HG02938 (cell line): ENCODE data around the gene LSP1.

ENCODE experiments used
- ATAC-seq: cut with Tn5 transposase; IDR thresholded peaks from one replicate; pipeline ENCODE4 v1.9.1; 2021; ENCODE audit warnings: mild to moderate bottlenecking, moderate library complexity; ENCODE audit not compliant: unreplicated experiment

The LSP1 gene

DNA sequence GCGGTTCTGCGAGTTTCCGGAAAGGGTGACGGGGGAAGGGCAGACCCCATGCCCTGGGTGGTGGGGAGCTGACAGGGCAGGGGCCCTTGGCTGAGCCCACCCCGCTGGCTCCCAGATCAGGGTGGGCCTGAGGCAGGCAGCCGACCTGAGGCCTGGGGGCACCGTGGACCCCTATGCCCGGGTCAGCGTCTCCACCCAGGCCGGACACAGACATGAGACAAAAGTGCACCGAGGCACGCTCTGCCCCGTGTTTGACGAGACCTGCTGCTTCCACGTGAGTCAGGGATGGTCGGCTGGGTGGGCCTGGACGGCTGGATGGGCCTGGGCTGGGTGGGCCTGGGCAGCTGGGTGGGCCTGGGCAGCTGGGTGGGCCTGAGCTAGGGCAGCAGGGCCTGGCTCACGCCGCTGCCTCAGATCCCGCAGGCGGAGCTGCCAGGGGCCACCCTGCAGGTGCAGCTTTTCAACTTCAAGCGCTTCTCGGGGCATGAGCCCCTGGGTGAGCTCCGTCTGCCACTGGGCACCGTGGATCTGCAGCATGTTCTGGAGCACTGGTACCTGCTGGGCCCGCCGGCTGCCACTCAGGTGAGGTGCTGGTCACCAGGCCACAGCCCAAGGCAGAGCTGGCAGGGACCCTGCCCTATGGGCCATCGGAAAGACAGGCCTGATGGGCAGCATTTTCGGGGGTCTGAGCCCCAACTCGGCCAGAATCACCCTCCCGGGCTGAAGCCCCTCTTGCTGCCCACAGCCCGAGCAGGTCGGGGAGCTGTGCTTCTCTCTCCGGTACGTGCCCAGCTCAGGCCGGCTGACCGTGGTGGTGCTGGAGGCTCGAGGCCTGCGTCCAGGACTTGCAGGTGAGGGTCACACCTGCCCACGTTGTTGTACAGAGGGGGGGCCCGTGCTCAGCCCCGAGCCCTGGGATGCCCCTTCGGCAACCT, 16.6 kb upstream of the LSP1 start:
- ATAC-seq, result no peak

DNA sequence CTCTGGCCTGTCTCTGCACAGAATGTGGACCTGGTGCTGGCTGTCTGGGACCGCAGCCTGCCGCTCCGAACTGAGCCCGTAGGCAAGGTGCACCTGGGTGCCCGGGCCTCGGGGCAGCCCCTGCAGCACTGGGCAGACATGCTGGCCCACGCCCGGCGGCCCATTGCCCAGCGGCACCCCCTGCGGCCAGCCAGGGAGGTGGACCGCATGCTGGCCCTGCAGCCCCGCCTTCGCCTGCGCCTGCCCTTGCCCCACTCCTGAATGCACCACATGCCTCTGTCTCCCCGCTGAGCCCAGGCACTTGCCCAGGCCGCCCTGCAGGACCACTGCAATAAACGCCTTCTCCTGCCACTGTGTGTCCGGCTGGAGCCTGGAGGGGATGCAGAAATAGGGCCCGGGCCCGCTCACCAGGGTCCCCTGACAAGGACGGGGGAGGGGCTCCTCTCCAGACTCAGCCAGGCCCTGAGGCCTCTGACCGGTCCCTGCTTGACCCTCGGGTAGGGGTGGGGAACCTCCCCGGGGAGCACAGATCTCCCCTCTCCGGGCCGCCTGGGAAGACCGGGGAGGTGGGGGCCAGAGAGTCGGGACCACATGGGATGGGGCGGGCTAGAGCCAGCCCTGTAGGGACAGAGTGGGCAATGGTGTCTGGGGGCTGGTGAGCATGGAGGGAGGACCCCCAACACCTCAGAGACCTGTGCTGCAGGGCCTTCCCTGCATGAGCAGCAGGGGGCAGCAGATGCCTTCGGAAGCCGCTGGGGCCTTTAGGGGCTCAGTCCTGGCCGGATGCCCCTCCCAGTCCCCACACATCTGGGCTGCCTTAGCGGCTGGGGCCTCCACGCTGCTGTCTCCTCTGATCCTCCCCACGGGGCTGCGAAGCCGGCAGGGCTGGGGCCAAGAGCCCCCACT, 15.5 kb upstream of the LSP1 start:
- peak; percentile 57 for ATAC-seq

DNA sequence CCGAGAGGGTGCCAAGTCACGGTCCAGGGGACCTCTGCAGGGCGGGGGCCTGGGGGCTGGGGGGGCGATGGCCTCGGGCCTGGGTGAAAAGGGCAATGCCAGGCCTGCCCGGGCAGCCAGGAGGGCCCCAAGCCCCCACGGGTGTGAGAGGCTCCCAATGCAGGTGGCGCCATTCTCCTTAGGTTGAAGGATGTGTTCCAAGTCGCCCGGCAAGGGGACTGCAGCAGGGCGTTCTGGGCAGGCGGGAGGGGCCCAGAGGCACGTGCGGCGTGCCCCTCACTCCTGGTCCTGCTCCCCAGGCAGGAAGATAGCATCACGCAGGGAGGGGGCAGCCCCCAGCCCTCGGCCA, 14.8 kb upstream of the LSP1 start:
- no peak for ATAC-seq

DNA sequence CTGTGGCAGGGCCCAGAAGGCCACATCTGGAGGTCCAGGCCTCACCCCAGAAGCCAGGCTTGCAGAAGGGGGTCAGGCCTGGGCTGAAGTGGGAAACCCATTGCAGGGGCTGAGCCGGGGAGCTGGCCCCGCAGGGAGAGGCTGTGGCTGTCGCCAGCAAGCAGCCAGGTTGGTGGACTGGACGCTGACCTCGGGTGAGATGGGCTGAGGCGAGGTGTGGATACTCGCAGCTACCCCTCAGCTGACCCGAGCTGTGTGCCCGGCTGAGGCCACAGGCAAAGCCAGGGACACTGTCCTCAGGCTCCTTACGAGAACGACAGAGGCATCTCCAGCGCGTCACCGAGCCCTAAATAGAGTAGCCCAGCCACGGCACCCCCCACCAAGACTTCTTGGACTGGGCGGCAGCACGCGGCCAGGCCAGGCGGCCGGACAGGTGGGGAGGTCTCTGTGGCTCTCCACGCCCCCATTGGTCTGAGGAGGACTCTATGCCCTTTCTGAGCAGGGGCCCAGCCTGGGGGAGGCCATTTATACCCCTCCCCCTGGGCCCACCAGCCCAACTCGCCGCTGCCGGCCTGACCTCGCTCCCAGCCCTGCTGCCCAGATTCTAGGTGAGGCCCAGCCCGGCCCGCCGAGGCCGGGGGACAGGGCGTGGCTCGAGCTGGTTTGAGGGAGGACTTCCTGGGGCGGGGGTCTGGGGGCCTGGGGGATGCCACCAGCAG, 14.3 kb upstream of the LSP1 start, which contains the start of gene TNNI2:
TSS of gene TNNI2 (plus strand) at position 556 of the 719 bp plus-strand sequence. CDS start 716 bp downstream, outside the sequence.
- ATAC-seq, result no peak

DNA sequence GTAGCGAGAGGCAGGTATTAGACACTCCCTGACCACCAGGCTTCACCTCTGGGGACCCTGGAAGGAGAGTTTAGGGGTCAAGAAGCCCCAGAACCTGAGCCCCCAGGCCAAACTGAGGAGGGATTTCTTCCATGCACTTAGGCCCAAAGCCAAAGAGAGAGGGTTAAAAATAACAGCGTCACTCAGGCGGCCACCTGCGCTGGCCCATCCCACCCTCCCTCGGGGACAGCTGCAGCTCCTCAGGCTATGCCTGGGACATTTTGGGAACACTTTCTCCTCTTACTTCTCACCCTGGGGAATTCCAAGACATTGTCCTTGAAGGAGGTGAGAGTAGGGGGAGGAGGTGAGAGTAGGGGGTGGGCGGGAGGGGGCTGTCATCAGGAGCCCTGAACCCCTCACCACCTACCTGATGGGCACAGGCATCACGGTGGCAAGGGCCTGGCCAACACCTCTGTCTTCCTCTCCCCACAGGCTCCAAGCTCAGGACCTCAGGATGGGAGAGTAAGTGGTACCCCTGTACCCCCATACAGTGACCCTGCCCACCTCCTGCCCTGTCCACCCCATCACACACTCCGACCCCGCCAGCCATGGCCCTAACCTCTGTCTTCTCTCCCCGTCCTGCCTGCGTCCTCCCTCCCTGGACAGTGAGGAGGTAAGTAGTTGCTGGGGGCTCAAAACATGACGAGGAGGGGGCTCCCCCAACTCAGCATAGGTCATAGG, 13.5 kb upstream of the LSP1 start:
- ATAC-seq, result no peak

DNA sequence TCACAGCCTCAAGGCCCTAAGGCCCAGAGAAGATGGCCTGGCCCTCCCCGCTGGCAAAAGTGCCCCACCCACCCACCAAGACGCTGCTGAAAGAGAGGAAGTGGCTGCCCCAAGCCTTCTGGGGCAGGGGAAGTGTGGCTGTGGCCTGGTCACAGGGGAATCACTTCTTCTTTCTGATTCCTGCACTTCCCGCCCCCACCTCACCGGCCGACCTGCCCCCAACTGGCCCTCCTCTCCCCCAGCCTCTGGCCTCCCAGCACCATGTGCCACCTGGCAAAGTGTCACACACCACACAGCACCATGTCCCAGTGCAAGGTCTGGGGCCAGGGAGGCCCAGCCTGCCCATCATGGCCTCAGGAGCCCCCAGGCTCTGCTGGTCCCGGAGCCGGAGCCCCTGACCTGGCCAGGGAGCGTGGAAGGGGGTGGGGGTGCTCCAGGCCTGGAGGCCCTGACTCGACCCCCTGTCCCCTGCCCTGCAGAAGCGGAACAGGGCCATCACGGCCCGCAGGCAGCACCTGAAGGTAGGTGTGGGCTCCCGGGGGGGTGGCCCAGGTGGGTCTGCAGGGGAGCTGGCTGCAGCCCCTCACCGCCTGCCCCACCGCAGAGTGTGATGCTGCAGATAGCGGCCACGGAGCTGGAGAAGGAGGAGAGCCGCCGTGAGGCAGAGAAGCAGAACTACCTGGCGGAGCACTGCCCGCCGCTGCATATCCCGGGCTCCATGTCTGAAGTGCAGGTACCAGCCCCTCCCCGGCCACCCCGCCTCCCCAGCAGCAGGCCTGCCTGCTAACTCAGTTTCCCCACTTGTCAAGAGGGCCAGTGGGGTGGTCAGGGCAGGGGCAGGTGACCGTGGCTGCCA, 12.7 kb upstream of the LSP1 start:
- no peak for ATAC-seq

DNA sequence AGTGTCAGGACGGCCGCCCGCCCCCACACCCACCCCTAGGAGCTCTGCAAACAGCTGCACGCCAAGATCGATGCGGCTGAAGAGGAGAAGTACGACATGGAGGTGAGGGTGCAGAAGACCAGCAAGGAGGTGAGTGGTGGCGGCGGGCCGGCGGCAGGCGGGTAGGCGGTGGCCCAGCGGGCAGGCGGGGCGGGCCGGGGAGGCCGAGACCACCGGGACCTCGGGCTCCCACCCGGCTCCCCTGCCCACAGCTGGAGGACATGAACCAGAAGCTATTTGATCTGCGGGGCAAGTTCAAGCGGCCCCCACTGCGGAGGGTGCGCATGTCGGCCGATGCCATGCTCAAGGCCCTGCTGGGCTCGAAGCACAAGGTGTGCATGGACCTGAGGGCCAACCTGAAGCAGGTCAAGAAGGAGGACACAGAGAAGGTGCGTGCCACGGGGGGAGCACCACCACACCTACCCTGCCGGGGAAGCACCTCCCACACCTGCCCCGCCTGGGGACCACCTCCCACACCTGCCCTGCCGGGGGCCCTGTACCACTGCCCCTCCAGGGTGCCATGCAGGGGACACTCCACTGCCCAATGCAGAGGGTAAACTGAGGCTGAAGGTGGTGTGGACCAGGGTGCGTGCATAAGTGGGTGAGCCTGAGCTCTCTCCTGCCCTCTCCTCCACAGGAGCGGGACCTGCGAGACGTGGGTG, 12.0 kb upstream of the LSP1 start:
- ATAC-seq, result no peak

DNA sequence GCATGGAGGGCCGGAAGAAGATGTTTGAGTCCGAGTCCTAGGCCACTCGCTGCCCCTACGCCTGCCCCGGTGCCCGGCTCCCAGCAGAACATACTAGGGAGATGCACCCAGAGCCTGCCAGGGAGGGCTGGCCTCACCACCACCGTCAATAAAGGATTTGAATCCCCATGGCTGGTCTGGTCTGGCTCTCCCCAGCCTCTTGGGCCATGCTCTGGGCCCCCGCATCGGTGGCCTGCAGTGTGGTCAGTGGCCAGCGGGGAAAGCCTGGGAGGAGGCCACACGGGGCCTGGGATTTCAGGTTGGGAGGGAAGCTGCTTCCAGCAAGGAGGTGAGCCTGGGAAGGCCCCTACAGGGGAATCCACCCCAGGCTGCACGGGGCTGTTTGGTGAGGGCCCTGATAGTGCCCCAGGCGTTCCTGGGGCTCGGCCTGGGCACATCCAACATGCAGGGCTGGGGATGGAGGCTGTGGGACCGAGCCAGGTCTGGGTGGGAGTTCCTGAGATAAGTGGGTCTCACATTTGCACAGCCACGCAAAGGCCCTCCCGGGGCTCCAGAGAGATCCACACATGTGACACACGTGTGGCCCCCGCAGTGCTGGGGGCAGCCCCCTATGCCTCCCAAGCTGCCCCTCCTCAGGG, 11.3 kb upstream of the LSP1 start:
- no peak for ATAC-seq

DNA sequence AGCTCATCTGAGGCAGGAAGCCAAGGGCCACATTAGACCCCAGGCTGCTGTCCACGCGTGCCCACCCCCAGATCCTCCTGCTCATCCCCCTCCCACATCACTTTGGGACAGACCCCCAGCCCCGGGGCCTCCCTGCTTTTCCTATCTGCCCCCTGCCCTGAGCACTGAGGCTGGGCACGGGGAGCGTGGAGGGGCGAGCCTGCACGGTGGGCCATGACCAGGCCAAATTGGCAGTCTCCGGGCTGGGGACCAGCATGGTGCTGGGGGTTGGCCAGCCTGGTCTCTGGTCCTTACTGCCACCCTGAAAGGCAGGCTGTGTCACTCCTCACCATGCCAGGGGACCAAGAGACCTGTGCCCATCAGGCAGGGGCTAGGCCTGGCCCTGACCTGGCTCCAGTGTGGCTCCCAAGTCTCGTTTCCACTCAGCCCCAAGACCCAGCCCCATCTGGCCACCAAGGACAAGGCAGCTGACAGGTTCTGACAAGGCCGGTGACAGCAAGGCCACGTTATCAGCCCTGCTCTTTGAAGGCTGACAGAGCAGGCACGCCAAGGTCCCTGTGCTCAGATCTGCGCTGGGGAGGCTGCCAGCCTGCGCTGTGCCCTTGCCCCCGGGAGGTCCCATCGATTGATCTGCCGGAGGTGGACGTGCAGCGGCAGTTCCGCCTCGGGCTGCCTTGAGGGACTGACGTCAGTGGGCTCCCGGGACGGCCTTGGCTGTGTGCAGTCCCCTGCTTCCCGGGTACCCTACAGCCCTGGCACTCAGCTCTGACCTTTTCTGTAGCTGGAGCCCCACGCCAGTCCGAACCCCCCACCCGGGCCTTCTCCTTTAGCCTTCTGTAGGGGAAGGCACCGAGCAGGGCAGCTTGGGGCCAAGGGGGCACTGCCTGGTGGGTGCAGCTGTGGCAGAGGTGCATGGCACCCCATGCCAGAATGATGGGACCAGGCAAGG, 10.5 kb upstream of the LSP1 start:
- no peak for ATAC-seq

DNA sequence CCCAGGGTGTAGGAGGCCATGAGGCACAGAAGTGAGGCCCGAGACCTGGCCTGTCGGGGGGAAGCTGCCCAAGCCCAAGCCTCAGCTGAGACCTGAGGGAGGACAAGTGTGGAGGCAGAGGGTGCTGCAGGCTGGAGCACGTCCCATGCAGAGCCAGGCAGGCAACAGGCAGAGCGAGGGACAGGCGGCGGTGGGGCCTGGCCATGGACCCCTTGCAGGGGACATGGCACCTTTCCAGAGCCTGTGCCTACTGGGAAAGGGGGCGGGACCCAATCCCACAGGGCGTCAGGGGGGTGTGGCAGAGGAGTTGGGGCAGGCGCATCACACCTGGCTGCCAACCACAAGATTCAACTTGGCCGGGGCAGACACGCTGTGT, 9.8 kb upstream of the LSP1 start:
- no peak for ATAC-seq

DNA sequence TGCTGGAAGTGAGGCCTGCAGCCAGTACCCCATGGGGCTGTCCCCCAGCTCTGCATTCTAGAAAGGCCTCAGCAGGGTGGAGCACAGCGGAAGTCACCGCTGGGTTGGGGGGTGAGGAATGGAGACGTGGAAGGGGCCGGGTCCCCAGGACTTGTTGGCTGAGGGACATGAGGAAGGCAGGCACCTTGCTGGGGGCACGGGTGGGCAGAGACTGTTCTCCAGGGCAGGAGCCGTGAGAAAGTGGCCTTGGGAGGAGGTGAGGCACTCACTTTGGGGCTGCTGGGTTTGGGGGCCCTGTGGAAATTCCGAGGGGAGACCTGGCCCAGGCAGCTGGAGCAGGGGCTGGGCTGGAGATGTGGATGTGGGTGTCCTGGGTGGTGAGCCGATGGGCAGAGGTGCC, 9.1 kb upstream of the LSP1 start:
- no peak for ATAC-seq

DNA sequence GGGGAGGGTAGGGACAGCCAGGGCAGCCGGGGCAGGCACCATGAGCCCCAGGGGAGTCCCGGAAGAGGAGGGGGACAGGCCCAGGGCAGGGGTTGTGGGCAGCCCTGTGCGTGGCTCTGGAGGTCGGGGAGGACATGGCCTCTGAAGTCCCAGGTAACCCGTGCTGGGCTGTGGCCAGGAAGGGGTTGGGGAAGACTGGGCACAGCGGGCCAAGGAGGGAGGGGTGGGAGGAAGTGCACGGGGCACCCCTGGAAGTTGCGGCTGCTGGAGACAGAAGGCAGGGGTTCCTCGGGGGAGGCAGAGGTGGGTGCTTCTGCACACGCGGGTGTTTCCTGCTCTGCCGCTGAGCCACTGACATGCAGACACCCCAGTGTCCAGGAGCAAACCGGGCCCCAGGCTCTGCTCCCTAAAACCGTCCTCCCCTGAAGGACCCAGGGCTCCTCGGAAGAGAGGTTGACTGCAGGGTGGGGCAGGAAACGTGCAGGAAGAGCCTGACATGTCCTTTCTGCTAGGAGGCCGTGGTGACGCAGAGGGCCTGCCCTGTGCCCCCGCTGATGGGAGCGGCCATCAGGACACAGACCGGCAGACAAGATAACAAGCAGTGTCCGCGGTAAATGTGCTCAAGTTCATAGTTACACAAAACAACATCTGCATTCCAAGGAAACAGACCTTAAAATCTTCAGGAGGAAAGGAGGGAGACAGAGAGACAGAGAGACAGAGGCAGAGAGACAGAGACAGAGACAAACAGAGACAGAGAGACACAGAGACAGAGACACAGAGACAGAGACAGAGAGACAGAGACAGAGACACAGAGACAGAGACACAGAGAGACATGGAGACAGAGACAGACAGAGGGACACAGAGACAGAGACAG, 8.4 kb upstream of the LSP1 start:
- ATAC-seq, result no peak

DNA sequence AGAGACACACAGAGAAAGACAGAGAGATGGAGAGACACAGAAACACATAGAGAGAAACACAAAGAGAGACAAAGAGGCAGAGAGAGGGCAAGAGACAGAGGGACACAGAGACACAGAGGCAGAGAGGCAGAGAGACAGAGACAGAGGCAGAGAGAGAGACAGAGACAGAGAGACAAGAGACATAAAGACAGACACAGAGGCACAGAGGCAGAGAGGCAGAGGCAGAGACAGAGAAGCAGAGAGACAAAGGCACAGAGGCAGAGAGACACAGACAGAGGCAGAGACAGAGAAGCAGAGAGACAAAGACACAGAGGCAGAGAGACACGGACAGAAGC, 7.8 kb upstream of the LSP1 start:
- ATAC-seq, result no peak

DNA sequence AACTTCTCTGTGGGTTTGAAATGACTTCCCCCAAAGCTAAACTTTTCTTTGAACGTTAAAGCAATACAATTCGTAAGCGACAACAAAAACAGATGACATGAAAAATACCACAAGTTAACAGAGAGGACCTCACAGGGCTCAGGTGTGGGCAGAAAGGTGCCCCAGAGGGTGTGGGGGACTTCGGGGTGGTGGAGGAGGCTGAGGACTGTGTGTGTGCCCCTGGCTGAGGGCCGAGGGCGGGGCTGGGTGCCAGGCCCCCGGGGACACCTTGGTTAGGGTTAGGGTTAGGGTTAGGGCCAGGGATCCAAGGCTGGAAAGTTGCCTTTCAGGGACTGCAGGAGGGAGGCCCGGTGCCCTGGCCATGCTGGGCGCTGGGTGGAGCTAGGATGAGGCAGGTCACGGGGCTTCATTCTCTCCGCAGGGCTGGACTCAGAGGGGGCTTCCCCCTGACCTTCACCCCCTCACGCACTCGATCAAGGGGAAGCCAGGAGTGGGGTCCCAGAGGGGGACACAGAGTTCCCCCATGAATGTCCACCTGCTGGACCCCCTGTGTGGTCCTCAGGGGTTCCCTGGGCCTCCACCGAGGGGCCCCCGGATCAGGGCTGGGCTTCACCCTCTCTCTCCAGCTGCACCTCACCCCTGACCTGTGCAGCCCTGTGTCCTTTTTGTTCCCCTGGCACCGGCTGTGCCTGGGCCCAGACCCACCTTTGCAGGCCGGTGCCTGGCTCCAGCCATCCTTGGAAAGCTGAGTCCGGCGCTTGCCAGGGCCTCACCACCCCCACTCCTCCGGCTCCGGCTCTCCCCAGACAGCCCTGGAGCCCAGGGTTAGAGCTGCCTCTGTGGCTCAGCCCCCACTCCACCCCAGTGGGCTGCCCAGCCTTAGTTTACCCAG, 7.1 kb upstream of the LSP1 start:
- ATAC-seq, result no peak

DNA sequence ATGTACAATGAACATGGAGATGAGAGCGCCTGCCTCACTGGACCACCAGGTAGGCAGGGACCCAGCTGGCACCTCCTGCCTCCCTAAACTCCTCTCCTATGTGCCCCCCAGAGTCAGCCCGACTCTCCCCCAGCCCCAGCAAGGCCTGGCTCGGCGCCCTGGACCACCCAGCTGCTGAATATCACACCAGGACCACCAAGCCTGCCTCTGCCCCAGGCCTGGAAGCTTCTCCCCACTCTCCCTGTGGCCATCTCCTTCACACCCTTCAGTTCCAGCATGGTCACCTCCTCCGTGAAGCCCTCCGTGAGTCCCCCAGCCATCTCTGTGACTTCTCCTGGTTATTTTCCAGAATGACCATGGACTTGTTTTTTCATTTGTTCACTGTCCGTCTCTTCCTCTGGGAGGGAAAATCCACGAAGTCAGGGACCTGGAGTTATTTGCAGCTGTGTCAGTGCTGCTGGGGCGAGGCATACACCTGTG, 6.4 kb upstream of the LSP1 start:
- no peak for ATAC-seq
